Rectal smooth muscle tissue (tissue), 1 donor: Measurements from ENCODE around the gene CELA2B.
A peak's percentile ranks its signal among the peaks of the same experiment; 100 is the strongest.
"Not testable (repeated sequence)": the region's sequence is repeated elsewhere in the genome, so short reads cannot be mapped to it uniquely, and the experiment has no call there.

Experiments
- H3K27ac ChIP-seq: one replicate; pipeline ENCODE4 v1.7.0; 2013; ENCODE audit warnings: low read depth, low read length, inconsistent platforms
- H3K27me3 ChIP-seq: one replicate; pipeline ENCODE4 v1.7.0; 2013; ENCODE audit warnings: low read length; ENCODE audit not compliant: control insufficient read depth, insufficient read depth
- H3K36me3 ChIP-seq: one replicate; pipeline ENCODE4 v1.7.0; 2013; ENCODE audit warnings: low read length; ENCODE audit not compliant: control insufficient read depth, insufficient read depth
- H3K4me1 ChIP-seq: one replicate; pipeline ENCODE4 v1.7.0; 2013; ENCODE audit warnings: low read length; ENCODE audit not compliant: control insufficient read depth, insufficient read depth
- H3K4me3 ChIP-seq: one replicate; pipeline ENCODE4 v1.7.0; 2013; ENCODE audit warnings: low read length
- H3K9ac ChIP-seq: one replicate; pipeline ENCODE4 v1.7.0; 2013; ENCODE audit warnings: low read length

CELA2B gene

DNA sequence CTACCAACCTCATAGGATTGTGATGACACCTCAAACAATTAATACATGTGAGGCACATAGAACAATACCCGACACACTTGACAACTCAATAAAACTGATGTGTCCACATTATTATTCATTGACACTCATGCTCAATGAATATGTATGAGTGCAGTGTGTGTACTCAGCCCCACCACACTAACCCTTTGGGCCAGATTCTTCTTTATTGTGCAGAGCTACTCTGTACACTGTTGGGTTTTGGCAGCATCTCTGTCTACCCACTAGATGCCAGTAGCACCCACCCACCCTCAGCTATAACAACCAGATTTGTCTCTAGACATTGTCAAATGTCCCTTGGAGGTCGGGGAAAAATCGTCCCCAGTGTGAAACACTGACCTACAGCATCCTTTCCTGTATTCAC lies 38.0 kb downstream of the CELA2B start:
- no peaks in the 10 kb centered on the region for H3K4me1 ChIP-seq

DNA sequence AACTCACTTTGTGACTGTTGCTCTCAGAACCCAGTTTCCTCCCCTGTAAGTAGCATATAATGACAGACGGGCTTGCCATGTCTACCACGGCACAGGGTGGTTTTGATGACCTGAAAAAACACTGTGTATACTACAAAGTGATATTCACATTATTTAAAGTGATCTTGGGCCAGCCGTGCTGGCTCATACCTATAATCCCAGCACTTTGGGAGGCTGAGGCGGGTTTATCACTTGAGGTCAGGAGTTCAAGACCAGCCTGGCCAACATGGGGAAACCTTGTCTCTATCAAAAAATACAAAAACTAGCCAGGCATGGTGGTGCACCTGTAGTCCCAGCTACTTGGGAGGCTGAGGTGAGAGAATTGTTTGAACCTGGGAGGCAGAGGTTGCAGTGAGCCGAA lies 38.7 kb downstream of the CELA2B start:
- H3K36me3 ChIP-seq, result peaks cover 11% of the 10 kb centered on the region
- H3K4me3 ChIP-seq, H3K4me1 ChIP-seq, H3K27me3 ChIP-seq, H3K9ac ChIP-seq, H3K27ac ChIP-seq: not testable (repeated sequence)

More for the DNA sequence above, 38.0 kb downstream of the CELA2B start:
- Histone ChIP-seq H3K36me3 (peaks cover 11% of the 10 kb centered on the region), H3K9ac (no peak overlapping the region), H3K27me3 (no peaks in the 10 kb centered on the region), H3K4me3 (no peak overlapping the region), H3K27ac (no peak overlapping the region)

DNA sequence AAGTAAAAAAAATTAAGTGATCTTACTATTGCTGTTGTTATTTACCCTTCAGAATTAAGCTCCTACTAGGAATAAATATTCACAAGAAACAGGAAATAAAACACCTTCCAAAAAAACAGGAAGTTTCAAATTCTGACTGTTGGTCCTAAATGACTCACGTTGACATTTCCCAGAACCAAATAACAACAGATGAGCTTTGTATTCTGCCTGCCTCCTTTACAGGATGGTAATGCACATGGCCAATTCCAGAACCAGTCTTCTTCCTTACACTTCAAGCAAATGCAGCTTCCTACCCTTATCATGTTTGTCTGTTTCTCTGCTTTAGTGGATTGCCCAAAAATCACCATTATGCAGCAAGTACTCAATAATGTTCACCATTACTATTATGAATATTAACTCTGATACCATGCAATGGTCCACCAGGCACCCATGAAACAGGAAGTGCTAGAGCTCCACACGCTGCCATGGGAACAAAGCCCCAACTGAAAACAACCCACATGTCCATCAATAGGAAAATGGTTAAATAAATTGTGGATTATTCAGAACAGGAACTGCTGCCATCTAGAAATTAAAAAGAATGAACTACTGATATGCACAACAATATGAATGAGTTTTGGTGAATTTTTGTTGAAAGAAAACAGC lies 39.2 kb downstream of the CELA2B start:
- Histone ChIP-seq H3K27me3 (no peaks in the 10 kb centered on the region), H3K4me3 (no peak overlapping the region), H3K4me1 (no peaks in the 10 kb centered on the region), H3K27ac (no peak overlapping the region), H3K9ac (no peak overlapping the region), H3K36me3 (peaks cover 11% of the 10 kb centered on the region)

DNA sequence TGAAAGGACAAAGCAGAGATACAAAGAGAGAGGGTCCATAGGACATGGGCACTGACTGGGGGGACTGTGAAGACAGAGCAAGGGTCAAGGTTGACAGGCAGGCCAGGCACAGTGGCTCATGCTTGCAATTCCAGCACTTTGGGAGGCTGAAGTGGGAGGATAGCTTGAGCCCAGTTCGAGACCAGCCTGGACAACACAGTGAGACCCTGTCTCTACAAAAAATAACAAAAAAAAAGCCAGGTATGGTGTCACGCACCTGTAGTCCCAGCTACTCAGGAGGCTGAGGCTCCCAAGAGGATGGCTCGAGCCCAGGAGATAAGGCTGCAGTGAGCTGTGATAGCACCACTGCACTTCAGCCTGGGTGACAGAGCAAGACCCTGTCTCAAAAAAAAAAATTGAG lies 43.7 kb downstream of the CELA2B start:
- Histone ChIP-seq H3K27ac (no peak overlapping the region), H3K9ac (no peak overlapping the region), H3K4me3 (no peak overlapping the region), H3K27me3 (no peaks in the 10 kb centered on the region), H3K36me3 (peaks cover 11% of the 10 kb centered on the region), H3K4me1 (peaks cover 4% of the 10 kb centered on the region)

DNA sequence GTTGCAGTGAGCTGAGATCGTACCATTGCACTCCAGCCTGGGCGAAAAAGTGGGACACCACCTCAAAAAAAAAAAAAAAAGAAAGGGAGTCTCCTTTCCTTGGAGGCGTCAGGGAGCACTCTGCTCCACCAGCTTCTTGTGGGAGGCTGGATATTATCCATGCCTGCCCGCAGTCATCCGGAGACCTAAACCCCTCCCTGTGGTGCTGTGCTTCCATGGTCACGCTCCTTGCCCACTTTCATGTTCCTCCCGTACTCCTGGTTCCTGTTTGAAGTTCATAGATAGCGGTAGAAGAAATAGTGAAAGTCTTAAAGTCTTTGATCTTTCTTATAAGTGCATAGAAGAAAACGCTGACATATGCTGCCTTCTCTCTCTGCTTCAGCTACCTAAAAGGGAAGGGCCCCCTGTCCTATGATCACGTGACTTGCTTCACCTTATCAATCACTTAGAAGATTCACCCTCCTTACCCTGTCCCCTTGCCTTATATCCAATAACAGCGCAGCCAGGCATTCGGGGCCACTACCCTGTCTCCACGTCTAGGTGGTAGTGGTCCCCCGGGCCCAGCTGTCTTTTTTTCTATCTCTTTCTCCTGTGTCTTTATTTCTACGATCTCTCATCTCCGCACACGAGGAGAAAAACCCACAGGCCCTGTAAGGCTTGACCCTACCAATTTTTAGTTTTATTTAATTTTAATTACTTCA lies 45.5 kb downstream of the CELA2B start:
- not testable (repeated sequence) for H3K9ac ChIP-seq, H3K4me3 ChIP-seq, H3K36me3 ChIP-seq, H3K27ac ChIP-seq, H3K27me3 ChIP-seq
- peaks cover 14% of the 10 kb centered on the region for H3K4me1 ChIP-seq

DNA sequence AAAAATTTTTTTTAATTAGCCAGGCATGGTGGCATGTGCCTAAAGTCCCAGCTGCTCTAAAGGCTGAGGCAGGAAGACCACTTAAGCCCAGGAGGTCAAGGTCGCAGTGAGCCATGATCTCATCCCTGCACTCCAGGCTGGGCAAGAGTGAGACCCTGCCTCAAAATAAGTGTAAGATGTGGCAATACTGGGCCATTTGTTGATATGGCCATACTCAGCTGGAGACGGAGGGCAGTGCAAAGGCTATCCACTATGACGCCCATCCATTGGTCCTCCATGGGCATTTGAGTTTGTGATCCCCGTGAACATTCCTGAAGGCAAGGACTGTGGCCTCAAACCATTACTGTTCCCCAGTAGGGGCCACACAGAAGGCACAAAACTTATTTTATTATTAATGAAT lies 46.6 kb downstream of the CELA2B start:
- H3K4me1 ChIP-seq, result peaks cover 18% of the 10 kb centered on the region
- H3K27ac ChIP-seq, result no peak overlapping the region
- H3K36me3 ChIP-seq, result peaks cover under 1% of the 10 kb centered on the region

DNA sequence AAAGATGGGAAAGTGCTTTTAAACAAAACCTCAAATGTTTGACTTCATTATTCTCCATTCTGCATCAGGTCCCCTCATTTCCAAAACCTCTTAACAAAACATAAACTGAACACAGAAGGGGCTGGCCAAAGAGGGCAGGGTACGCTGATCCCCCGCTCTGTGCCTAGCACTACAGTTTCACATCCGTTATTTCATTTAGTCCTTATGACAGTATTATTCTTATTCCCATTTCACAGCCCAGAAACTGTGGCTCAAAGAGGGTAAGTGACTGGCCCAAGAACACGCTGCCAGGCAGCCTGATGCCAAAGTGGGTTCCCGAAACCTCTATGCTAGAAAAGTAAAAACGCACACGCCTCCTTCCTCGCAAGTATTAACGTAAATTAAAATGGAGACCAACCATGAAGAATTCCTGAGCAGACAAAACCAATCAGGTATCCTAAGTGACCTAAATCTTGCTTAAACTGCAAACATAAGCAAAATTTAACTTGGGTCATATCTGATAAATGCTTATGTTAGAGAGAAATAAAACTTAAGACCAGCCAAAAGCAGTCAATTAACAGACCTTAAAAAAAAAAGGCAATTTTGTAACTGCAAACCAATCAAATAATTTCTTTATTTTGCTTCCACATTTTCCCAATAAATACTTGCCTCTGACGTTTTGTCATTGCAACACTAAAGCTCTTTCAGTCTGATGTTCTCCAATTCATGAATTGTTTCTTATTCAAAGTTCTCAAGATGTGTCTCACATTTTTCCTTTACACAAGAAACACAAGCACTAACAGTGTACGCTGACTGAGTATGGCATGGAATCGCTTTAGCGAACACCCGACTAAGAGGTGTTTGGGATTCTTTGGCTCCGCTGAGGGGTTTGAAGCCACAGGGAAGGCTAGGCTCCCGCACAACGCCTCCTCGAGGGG lies 47.5 kb downstream of the CELA2B start:
- Histone ChIP-seq H3K27ac (peak overlapping the region; percentile 86), H3K4me3 (peak overlapping the region; percentile 91), H3K27me3 (no peaks in the 10 kb centered on the region), H3K9ac (peak overlapping the region; percentile 77), H3K36me3 (no peaks in the 10 kb centered on the region), H3K4me1 (peaks cover 22% of the 10 kb centered on the region)

More for the DNA sequence above, 46.6 kb downstream of the CELA2B start:
- H3K4me3 ChIP-seq, result no peak overlapping the region
- no peak overlapping the region for H3K9ac ChIP-seq
- no peaks in the 10 kb centered on the region for H3K27me3 ChIP-seq

DNA sequence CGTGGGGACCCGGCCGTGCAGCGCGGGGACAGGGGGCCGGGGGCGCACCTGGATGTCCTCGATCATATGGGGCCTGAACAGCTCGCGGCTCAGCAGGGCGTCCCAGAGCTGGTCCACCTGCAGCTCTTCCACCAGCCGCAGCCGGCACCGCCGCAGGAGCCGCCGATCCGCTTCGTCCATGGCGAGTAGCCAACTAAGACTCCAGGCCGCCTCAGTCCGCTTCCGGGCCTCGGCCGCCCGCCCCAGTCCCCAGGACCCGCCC lies 48.0 kb downstream of the CELA2B start, which contains the start of gene CASP9:
CASP9 (minus strand) TSS at position 195 of the 262 bp plus-strand sequence; CDS start at position 180, 15 bp downstream.
- Histone ChIP-seq H3K27me3 (no peaks in the 10 kb centered on the region), H3K4me1 (peaks cover 22% of the 10 kb centered on the region), H3K36me3 (no peaks in the 10 kb centered on the region), H3K27ac (peak within 1 kb of the TSS; percentile 100), H3K9ac (peak within 1 kb of the TSS; percentile 77), H3K4me3 (peak within 1 kb of the TSS; percentile 91)

DNA sequence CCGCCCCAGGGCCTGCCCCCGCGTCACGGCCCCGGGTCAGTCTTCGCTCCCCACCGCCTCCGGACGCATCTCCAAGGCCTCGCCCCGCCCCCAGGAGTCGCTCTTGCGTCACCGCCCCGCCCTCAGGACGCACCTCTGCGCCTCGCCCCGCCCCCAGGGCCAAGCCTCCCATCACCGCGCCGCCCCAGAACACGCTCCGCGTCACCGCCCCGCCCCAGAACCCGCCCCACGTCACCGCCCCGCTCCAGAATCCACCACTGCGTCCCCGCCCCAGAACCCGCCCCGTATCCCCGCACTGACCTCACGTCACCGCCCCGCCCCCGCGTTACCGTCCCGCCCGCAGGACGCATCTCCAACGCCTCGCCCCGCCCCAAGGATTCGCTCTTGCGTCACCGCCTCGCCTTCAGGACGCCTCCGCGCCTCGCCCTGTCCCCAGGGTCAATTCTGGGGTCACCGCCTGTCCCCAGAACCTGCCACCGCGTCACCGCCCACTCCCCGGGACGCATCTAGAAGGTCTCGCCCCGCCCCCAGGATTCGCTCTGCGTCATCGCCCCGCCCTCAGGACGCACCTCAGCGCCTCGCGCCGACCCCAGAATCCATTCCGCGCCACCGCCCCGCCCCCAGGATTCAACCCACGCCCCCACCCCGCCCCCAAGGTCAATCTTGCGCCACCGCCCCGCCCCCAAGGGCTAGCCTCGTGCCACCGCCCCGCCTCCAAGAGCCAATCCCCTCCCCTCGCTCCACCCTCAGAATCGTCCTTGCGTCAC lies 48.6 kb downstream of the CELA2B start:
- H3K27ac ChIP-seq, result peak overlapping the region; percentile 100
- H3K4me1 ChIP-seq, result peaks cover 22% of the 10 kb centered on the region
- no peaks in the 10 kb centered on the region for H3K36me3 ChIP-seq
- no peaks in the 10 kb centered on the region for H3K27me3 ChIP-seq
- H3K4me3 ChIP-seq, result peak overlapping the region; percentile 74
- no peak overlapping the region for H3K9ac ChIP-seq

DNA sequence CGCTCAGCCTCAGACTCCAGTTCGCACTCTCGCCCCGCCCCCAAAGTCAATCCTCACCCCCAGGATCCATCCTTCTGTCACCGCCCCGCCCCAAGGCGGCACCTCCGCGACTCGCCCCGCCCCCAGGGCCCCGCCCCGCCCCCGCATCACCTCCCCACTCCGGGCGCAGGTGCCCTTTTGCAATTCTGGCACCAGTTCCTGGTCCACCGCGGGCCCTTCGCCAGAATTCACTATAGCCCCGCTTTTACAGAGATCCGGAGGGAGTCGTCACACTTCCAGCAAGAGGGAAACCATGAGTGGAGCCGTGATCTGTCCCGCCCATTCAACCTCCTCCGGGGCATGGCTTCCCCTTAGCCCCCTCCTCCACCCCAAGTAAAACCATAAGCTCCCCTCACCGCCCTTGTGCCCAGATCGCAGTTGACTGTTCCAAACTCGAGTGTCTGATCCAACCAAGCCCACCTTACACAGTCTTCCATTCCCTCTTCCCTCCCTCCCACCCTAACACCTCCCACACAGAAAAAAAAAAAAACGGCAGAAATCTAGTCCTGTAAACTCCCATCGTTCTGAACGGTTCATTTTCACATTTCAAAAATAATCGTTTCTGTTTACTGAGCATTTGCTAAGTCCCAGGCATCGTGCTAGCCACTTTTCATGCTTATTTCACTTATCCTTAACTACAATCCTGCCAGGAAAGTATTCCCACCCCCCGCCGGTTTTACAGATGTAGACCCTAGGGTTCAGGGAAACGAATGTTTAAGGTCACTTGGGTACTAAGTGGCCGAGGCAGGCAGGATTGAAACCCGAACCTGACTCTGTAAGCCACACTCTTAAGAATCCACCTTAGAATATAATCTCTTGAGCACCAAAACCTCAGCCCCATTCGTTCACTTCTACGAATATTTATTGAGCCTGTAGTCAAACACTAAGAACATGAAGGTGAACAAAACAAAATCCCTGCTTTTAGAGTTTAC lies 49.4 kb downstream of the CELA2B start:
- H3K27ac ChIP-seq, result peak overlapping the region; percentile 100
- no peaks in the 10 kb centered on the region for H3K27me3 ChIP-seq
- H3K4me3 ChIP-seq, result peak overlapping the region; percentile 82
- H3K9ac ChIP-seq, result peak overlapping the region; percentile 35
- H3K36me3 ChIP-seq, result peaks cover under 1% of the 10 kb centered on the region
- peaks cover 22% of the 10 kb centered on the region for H3K4me1 ChIP-seq

DNA sequence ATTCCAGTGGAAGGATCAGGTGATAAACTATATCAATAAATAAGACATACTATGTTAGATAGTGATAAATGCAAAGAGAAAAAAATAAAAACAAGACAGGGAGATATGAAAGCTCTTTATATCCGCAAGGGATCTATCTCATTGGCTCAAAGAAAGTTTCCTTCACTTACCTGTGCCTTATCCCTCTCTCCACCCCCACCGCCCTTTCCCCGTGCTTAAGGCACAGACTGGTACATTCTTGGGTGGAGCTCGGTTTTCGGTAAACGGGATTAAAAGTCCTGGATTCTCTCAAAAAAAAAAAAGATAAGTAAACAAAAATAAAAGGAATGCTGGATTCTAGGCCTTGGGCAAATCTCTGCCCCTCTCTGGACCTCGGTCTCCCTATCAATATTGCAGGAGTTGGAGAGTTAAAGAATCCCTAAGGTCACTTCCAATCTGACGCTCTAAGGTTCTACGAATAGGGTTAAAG lies 50.2 kb downstream of the CELA2B start:
- peak overlapping the region; percentile 82 for H3K4me3 ChIP-seq

More for the DNA sequence above, 50.2 kb downstream of the CELA2B start:
- no peaks in the 10 kb centered on the region for H3K27me3 ChIP-seq
- H3K36me3 ChIP-seq, result peaks cover 2% of the 10 kb centered on the region
- peaks cover 22% of the 10 kb centered on the region for H3K4me1 ChIP-seq
- H3K9ac ChIP-seq, result no peak overlapping the region
- H3K27ac ChIP-seq, result peak overlapping the region; percentile 100
